Stimulated activated CD4-positive, alpha-beta T cell treated with anti-CD3 and anti-CD28 coated beads, Interleukin-2, amount 100 ng/mL, for 48 hours (primary cell): ENCODE data around the gene MARCO.
"Not testable (repeated sequence)": the region's sequence is repeated elsewhere in the genome, so short reads cannot be mapped to it uniquely, and the experiment has no call there.

ENCODE experiments used
- DNase-seq, 2 donors: peaks; one replicate each; pipeline ENCODE4 v3.0.0-alpha.2; 2020

The MARCO gene

GRCh38 chr2:118932949-118933348 lies 9.0 kb upstream of the MARCO start:
- DNase-seq, result no peak

DNA sequence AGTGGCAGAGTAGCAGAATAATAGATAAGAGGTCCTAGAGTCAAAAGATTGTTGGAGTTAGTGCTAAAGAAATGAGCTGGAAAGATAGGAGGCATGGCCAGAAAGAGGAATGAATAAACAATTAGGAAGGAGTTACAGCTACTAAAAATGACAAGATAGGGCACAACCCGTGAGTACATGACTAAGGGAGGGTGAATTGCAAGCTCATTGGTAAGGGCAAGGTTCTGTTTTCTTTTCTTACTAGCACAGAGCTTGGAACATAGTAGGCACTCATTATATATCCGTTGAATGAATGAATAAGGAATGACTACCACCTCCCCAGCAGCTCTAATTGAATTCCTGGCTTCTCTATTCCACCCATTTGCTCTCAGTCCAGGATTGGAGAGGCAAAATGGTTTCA lies 5.7 kb upstream of the MARCO start:
- no peak for DNase-seq

GRCh38 chr2:118936936-118937335 lies 5.1 kb upstream of the MARCO start:
- no peak for DNase-seq

DNA sequence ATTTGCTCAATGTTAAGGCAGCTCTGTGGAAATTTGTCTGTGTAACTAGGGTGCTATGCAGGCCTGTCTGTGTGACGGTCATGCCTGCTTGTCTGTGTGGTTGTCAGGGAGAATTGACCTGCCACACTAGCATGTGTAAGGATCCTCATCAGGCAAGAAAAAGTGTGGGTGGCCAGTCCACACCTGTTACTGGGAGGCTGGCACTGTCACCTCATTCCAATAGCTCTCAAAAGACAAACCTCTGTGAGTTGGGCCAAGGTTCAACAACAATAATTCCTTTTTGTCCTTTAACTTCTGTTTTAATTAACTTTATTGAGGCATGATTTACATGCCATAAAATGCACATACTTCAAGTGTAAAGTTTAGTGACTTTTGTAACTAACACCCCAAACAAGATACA lies 4.2 kb upstream of the MARCO start:
- no peak for DNase-seq

- no peak for DNase-seq
Measured at GRCh38 chr2:118939994-118940393, 2.0 kb upstream of the MARCO start.

- DNase-seq, result no peak
Measured at GRCh38 chr2:118940486-118941120, 1.4 kb upstream of the MARCO start.

GRCh38 chr2:118943286-118943685 lies 1.3 kb downstream of the MARCO start:
- DNase-seq, result no peak

DNA sequence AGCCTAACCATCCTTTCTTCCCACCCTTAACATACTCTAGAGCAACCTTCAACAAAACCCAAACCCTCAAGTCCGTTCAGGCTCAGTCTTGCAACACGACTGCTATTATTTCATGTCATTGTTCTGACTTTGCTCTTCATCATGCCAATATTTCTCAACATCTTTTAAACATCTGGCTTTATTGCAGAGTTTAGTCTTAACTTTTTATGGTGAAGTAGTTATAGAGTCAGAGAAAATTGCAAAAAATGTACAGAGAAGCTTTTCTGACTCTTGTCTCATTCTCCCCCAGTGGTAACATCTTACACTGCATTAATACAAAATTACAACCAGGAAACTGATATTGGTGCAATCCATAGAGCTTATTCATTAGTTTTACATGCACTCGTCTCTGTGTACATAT lies 3.9 kb downstream of the MARCO start:
- no peak for DNase-seq

- not testable (repeated sequence) for DNase-seq
Measured at GRCh38 chr2:118948266-118948665, 6.3 kb downstream of the MARCO start.

DNA sequence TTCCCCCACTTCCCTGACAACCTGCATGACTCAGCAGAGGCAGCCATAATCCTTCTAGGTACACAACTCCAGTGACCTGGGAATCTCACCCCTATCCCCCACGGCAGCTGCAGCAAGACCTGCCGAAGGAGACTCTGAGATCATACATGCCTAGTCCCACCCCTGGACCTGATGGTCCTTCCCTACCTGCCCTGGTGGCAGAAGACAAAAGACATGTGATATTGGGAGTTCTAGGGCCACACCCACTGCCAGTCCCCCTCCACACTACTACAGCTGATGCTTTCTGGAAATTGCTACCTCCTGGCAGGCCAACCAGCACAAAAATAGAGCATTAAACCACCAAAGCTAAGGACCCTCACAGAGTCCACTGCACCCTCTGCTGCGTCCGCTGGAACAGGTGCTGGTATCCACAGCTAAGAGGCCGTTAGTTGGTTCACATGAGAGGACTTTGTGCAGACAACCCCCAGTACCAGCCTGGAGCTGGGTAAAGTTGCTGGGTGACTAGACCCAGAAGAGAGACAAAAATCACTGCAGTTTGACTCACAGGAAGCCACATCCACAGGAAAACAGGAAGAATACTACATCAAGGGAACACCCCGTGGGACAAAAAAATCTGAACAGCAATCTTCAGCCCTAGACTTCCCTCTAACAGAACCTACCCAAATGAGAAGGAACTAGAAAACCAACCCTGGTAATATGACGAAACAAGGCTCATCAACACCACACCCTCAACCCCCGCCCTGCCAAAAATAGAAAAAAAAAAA lies 12.5 kb downstream of the MARCO start:
- no peak for DNase-seq

GRCh38 chr2:118965737-118966136 lies 23.7 kb downstream of the MARCO start:
- DNase-seq, result no peak

DNA sequence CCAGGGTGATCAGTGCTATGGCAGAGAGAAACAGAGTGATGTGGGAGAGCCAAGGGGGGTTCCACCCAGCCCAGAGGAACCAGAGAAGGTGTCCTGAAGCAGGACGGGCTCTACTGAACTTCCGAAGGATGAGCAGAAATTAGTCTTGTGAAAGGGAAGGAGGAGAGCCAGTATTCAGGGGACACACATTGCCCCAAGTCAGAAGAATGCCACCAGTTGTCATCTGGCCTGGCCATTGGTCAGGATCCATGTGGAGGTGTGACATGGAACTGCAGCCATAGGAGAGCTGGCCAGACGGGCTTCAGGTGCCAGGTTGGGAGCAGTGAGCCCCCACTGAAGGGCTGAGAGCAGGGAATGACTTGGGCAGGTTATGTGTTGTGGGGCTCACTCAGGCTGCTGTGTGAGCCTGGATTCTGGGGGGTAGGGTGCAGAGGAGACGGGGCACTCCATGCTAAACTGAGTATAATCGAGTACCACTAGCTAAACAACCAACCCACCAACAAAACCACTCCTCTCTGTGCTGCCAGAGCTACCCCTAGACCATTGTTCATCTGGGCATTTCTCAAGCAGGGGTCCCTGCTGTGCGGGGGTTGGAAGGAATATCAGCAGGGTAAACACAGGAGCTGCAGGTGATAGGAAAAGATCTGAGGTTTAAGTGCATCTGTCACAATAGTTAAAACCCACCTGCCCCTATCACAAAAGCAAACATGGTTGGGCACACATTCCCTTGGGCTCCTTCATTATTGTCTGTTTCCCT lies 25.3 kb downstream of the MARCO start:
- DNase-seq, result no peak

GRCh38 chr2:118968042-118968441 lies 26.0 kb downstream of the MARCO start:
- DNase-seq, result no peak

DNA sequence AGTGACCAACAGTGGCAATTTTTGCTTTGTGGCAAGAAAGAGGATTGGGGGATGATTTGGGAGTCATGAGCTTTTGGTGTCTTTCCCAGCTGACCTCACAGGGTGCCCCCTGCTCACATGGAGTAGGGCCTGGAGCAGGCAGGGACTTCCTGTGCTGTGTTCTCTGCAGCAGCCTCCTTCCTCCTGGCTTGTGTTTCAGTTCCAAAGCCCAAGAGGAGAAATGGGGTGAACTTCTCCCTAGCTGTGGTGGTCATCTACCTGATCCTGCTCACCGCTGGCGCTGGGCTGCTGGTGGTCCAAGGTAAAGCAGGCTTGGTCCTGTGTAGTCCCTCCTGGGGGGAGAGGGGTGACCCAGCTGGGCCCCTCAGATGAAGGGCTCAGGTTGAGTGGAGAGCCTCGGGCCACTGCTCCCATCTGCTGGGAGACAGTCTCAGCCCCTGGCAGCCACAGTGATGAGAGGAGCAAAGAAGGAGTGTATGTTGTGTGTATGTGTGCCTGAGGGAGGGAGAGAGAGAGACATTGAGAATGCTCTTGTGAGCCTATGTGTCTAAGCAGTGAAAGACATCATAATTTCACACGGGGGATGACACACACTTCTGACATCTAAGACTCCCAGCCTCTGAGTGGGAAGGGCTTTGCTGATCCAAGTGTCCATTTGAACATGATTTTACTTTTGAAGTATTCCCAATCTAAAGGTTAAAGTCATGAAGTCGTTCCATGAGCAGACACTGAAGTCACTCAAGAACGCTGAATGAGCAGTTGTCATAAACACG lies 27.2 kb downstream of the MARCO start:
- no peak for DNase-seq

GRCh38 chr2:118969734-118970395 lies 27.9 kb downstream of the MARCO start:
- no peak for DNase-seq

DNA sequence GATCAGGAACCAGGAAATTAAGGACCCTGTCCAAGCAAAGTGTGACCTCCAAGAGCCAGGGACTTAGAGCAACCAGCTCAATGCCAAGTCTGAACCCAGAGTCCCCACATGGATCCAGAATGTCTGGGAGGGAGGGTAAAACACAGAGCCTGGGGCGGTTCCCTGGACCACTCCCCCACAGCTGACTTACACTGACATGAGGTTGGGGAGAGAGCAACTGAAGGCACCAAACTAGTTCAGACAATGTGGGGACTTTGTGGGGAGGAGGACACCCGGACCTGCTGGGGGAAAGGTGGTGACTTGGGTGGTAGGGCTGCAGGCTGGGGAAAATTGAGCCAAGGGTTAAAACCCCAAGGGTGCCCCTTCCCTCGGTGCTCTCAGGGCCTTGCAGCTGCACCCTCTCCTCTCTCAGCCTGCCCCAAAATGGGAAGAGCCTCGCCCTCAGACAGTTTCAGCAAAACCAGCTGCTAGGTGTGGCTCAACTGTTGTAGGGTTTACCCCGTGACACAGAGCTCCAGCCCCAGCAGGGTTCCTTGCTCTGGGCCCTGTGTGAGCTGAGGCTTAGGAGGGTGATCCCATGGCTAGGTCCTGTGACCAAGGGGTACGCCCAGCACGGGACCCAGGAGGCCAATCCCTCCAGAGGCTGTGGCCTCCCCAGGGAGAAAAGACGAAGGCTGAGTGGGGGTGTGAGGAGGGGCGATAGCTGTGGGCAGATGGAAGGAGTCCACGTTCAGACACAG lies 28.6 kb downstream of the MARCO start:
- DNase-seq, result no peak

- DNase-seq, result no peak
Measured at GRCh38 chr2:118971245-118972122, 29.5 kb downstream of the MARCO start.

- DNase-seq, result no peak
Measured at GRCh38 chr2:118973542-118973951, 31.6 kb downstream of the MARCO start.

- no peak for DNase-seq
Measured at GRCh38 chr2:118974103-118974993, 32.4 kb downstream of the MARCO start.

- DNase-seq, result no peak
Measured at GRCh38 chr2:118975133-118975532, 33.1 kb downstream of the MARCO start.
